Panc1 (cell line): ENCODE results near the gene MAGEB3. TPM values are rescaled to one million over a fixed set of nuclear protein-coding genes. Genes with fewer than 3 reads are reported as not detected.

Source experiments
- ATAC-seq: fragments of 200-7000 bp; cut with Tn5 transposase; 2 replicates; pipeline ENCODE4 v1.9.1; 2020; ENCODE audit warnings: mild to moderate bottlenecking, moderate library complexity
- BruUV-seq: library from RNA; stranded (reverse); fragments of 400-500 nt; replicated peaks from 2 replicates; lab custom pipeline; 2021; lab: Mats Ljungman, UMichigan
- CTCF ChIA-PET: fragments of 300-600 bp; sonication (Branson Sonifier 250); formaldehyde crosslinking; loops from one replicate; lab custom pipeline; 2022; ENCODE audit warnings: antibody characterized with exemption; lab: Charles Lee
- POLR2A ChIA-PET: fragments of 300-600 bp; sonication (Branson Sonifier 250); formaldehyde crosslinking; loops from one replicate; lab custom pipeline; 2022; ENCODE audit warnings: antibody characterized with exemption; lab: Charles Lee
- DNase-seq: peaks from one replicate; pipeline ENCODE4 v3.0.0-alpha.2; 2010; ENCODE audit warnings: low read depth, low spot score
- H3K27ac ChIP-seq: 2 replicates; pipeline ENCODE4 v1.5.1; 2011; ENCODE audit warnings: mild to moderate bottlenecking, low read length, inconsistent platforms
- H3K27me3 ChIP-seq: fragments of 200-500 bp; sonication (Bioruptor generic); 2 replicates; pipeline ENCODE4 v1.6.0; 2014; ENCODE audit warnings: low read length, inconsistent platforms; ENCODE audit not compliant: control insufficient read depth, insufficient read depth
- H3K36me3 ChIP-seq: fragments of 200-500 bp; sonication (Bioruptor generic); 2 replicates; pipeline ENCODE4 v1.5.1; 2014; ENCODE audit warnings: inconsistent platforms, mild to moderate bottlenecking, low read length, moderate library complexity; ENCODE audit not compliant: control insufficient read depth, insufficient read depth
- H3K4me1 ChIP-seq: 2 replicates; pipeline ENCODE4 v1.5.1; 2011; ENCODE audit warnings: inconsistent platforms, mild to moderate bottlenecking, low read length, moderate library complexity; ENCODE audit not compliant: control insufficient read depth, insufficient read depth
- H3K4me3 ChIP-seq, 2 experiments: 2 replicates each; pipeline ENCODE4 v1.5.1; 2011 to 2012; ENCODE audit warnings: low read depth in 2 of 2, low read length in 2 of 2, mild to moderate bottlenecking in 2 of 2, inconsistent platforms in 1 of 2, moderate library complexity in 1 of 2
- H3K9me3 ChIP-seq: fragments of 200-500 bp; sonication (Bioruptor generic); 2 replicates; pipeline ENCODE4 v1.5.1; 2014; ENCODE audit warnings: low read depth, mild to moderate bottlenecking, inconsistent platforms, low read length, moderate library complexity; ENCODE audit not compliant: control insufficient read depth, insufficient read depth
- CTCF ChIP-seq: fragments of 450-650 bp; IDR thresholded peaks from 2 replicates; pipeline ENCODE4 v1.5.1; 2017; ENCODE audit warnings: mild to moderate bottlenecking
- POLR2AphosphoS5 ChIP-seq: IDR thresholded peaks from 2 replicates; pipeline ENCODE4 v1.6.1; 2012; ENCODE audit warnings: mild to moderate bottlenecking, low read depth, low read length, moderate library complexity
- REST ChIP-seq, 2 experiments: IDR thresholded peaks; 2 replicates each; pipeline ENCODE4 v1.6.1; 2011 to 2012; ENCODE audit warnings: low read depth in 2 of 2, control low read depth in 1 of 2, low read length in 1 of 2, mild to moderate bottlenecking in 1 of 2, moderate library complexity in 1 of 2; ENCODE audit not compliant: insufficient read depth in 1 of 2
- SIN3A ChIP-seq: IDR thresholded peaks from 2 replicates; pipeline ENCODE4 v1.6.1; 2012; ENCODE audit warnings: low read depth, mild to moderate bottlenecking, low read length, moderate library complexity, borderline replicate concordance; ENCODE audit not compliant: insufficient read depth
- TCF7L2 ChIP-seq: IDR thresholded peaks from 2 replicates; pipeline ENCODE4 v1.6.1; 2011; ENCODE audit warnings: mild to moderate bottlenecking, low read depth, low read length, inconsistent platforms
- in situ Hi-C: cut with HindIII; loops from 2 replicates; pipeline ENCODE4 v1.10.0; 2016; ENCODE audit warnings: low sequenced_read_pairs, low pct_unique_long_range_greater_than_20kb
- intact Hi-C: fragments of 100-400 bp; cut with micrococcal nuclease; formaldehyde crosslinking; loops from one replicate; pipeline ENCODE4 v1.10.0; 2022; ENCODE audit not compliant: unreplicated experiment
- total RNA-seq: library from RNA; stranded (reverse); gene quantifications from one replicate; pipeline ENCODE4 v1.2.1, GENCODE V29; 2021; ENCODE audit not compliant: unreplicated experiment

Gene MAGEB3
- total RNA-seq, 1 experiment from 2014 or later = not detected

GRCh38 chrX:30215357-30215843 is 15.1 kb upstream of the MAGEB3 start, which contains the start of gene MAGEB2:
Gene MAGEB2, plus strand, starts transcription at chrX:30215563. Its CDS starts 3,018 bp downstream, at chrX:30218581.
- ChIA-PET CTCF (no interaction called here), POLR2A (no interaction called here)
- BruUV-seq = no TSS peak
- ATAC-seq (no peak), DNase-seq (no peak)
- in situ Hi-C loops = no loop called here
- Histone ChIP-seq H3K4me3 (no peak within 1 kb of the TSS), H3K27me3 (no peaks in the 10 kb centered on the region), H3K27ac (no peak within 1 kb of the TSS), H3K4me1 (no peaks in the 10 kb centered on the region), H3K9me3 (no peaks in the 10 kb centered on the region), H3K36me3 (no peaks in the 10 kb centered on the region)
- intact Hi-C loops = no loop called here
- TF ChIP-seq SIN3A = no peak

- H3K4me3 ChIP-seq = no peak overlapping the region
- intact Hi-C loops = no loop called here
- POLR2A ChIA-PET = no interaction called here
- no peak for ATAC-seq
- in situ Hi-C loops = no loop called here
- no peak overlapping the region for H3K27ac ChIP-seq
- H3K27me3 ChIP-seq = no peaks in the 10 kb centered on the region
- H3K4me1 ChIP-seq = no peaks in the 10 kb centered on the region
- no peaks in the 10 kb centered on the region for H3K9me3 ChIP-seq
- H3K36me3 ChIP-seq = no peaks in the 10 kb centered on the region
- TF ChIP-seq CTCF = no peak
- no peak for TF ChIP-seq REST (IDR thresholded peaks at IDR 0.05; ENCODE audit: insufficient read depth in 1 of 2, low read depth in 2 of 2, low read length in 1 of 2)
- TF ChIP-seq POLR2AphosphoS5 = no peak
- TF ChIP-seq SIN3A = no peak
- TF ChIP-seq TCF7L2 = no peak
- no TSS peak for BruUV-seq
- CTCF ChIA-PET = no interaction called here
- DNase-seq = no peak
Measured at GRCh38 chrX:30217465-30217864, 13.0 kb upstream of the MAGEB3 start.

- H3K27me3 ChIP-seq = no peaks in the 10 kb centered on the region
- ChIA-PET POLR2A (no interaction called here), CTCF (no interaction called here)
- no TSS peak for BruUV-seq
- H3K4me3 ChIP-seq = no peak overlapping the region
- TF ChIP-seq REST (IDR thresholded peaks at IDR 0.05; ENCODE audit: insufficient read depth in 1 of 2, low read depth in 2 of 2, low read length in 1 of 2) = no peak
- no peaks in the 10 kb centered on the region for H3K9me3 ChIP-seq
- H3K4me1 ChIP-seq = no peaks in the 10 kb centered on the region
- no peak for ATAC-seq
- in situ Hi-C loops = no loop called here
- no peak overlapping the region for H3K27ac ChIP-seq
- no peak for DNase-seq
- H3K36me3 ChIP-seq = no peaks in the 10 kb centered on the region
- intact Hi-C loops = no loop called here
Measured at GRCh38 chrX:30219372-30219771, 11.1 kb upstream of the MAGEB3 start.
